Ramos (cell line): ENCODE data around the gene RALGPS1.

Source experiments
- in situ Hi-C: fragments of 300-500 bp; cut with MboI; formaldehyde crosslinking; loops from one replicate; pipeline ENCODE4 v1.14.3; 2022; ENCODE audit warnings: low sequenced_read_pairs; ENCODE audit not compliant: unreplicated experiment

RALGPS1 gene

GRCh38 chr9:127090341-127090985, 175.9 kb downstream of the RALGPS1 start:
- in situ Hi-C loops, result no loop called here

- in situ Hi-C loops, result no loop called here
Measured at GRCh38 chr9:127091526-127091925, 176.9 kb downstream of the RALGPS1 start.

GRCh38 chr9:127092041-127092608, 177.5 kb downstream of the RALGPS1 start:
- in situ Hi-C loops, result no loop called here

- in situ Hi-C loops, result no loop called here
Measured at GRCh38 chr9:127093319-127094020, 178.9 kb downstream of the RALGPS1 start.

- in situ Hi-C loops, result no loop called here
Measured at GRCh38 chr9:127095411-127095810, 180.8 kb downstream of the RALGPS1 start.

- in situ Hi-C loops, result no loop called here
Measured at GRCh38 chr9:127096208-127096607, 181.6 kb downstream of the RALGPS1 start.

GRCh38 chr9:127097683-127098082, 183.1 kb downstream of the RALGPS1 start:
- in situ Hi-C loops, result no loop called here

GRCh38 chr9:127098916-127099553, 184.5 kb downstream of the RALGPS1 start:
- in situ Hi-C loops, result no loop called here

- in situ Hi-C loops, result no loop called here
Measured at GRCh38 chr9:127099664-127100063, 185.1 kb downstream of the RALGPS1 start.

- in situ Hi-C loops, result no loop called here
Measured at GRCh38 chr9:127102176-127102575, 187.6 kb downstream of the RALGPS1 start.

- in situ Hi-C loops, result no loop called here
Measured at GRCh38 chr9:127102788-127103187, 188.2 kb downstream of the RALGPS1 start.

- in situ Hi-C loops, result no loop called here
Measured at GRCh38 chr9:127104581-127105311, 190.2 kb downstream of the RALGPS1 start.

GRCh38 chr9:127105805-127106465, 191.4 kb downstream of the RALGPS1 start:
- in situ Hi-C loops, result no loop called here

- in situ Hi-C loops, result no loop called here
Measured at GRCh38 chr9:127106466-127106855, 191.9 kb downstream of the RALGPS1 start.

GRCh38 chr9:127107171-127107928, 192.8 kb downstream of the RALGPS1 start:
- in situ Hi-C loops, result no loop called here

GRCh38 chr9:127107929-127108876, 193.6 kb downstream of the RALGPS1 start:
- in situ Hi-C loops, result no loop called here

- in situ Hi-C loops, result no loop called here
Measured at GRCh38 chr9:127109212-127109711, 194.7 kb downstream of the RALGPS1 start.

- in situ Hi-C loops, result no loop called here
Measured at GRCh38 chr9:127112056-127112455, 197.5 kb downstream of the RALGPS1 start.
